HG03196 (cell line): ENCODE data around the gene MAML2.
A peak's percentile ranks its signal among the peaks of the same experiment; 100 is the strongest.
"Not testable (repeated sequence)": the region's sequence is repeated elsewhere in the genome, so short reads cannot be mapped to it uniquely, and the experiment has no call there.

Experiments used
- ATAC-seq: cut with Tn5 transposase; IDR thresholded peaks from one replicate; pipeline ENCODE4 v1.9.1; 2021; ENCODE audit not compliant: unreplicated experiment

Gene MAML2

GRCh38 chr11:96293598-96294021, 49.4 kb downstream of the MAML2 start:
- peak; percentile 85 for ATAC-seq

GRCh38 chr11:96293109-96293508, 49.9 kb downstream of the MAML2 start:
- ATAC-seq = no peak

GRCh38 chr11:96292291-96293010, 50.5 kb downstream of the MAML2 start:
- no peak for ATAC-seq

GRCh38 chr11:96290631-96291030, 52.4 kb downstream of the MAML2 start:
- no peak for ATAC-seq

DNA sequence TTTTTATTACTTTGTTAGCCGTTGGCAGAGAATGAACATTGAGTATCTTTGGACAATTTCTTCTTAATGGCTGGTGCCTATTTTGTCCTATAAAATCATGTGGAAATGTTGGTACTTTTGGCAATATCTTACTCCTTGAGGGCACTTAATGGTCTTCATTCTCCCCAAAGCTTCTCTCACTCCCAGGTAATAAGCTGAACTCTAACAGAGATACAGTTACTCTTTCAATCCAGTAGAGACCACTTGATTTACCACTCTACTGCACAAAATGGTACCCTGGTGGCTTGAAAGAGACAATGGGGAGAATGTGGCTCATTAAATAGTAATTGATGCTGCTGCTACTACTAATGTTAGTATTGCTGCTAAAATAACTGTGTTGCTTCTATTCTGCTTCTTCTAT, 53.0 kb downstream of the MAML2 start:
- no peak for ATAC-seq

DNA sequence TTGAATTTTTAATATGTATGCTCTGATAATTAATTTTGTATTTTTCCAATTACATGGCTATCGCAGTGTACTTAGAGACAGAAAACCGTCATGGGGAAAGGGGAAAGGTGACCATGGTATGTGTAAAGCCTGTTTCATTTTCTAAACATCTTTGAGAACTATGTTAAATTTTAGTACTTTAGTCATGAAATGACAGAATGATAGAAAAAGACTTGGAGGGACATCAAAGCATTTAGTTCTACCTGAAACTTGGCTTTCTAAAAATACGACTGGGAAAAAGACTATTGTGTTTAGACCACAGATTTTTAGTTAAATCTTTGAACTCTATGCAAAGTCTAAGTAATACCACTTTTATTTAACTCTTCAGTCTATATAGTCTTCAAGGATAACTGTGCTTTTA, 54.1 kb downstream of the MAML2 start:
- ATAC-seq = no peak

GRCh38 chr11:96287822-96288439, 55.1 kb downstream of the MAML2 start:
- no peak for ATAC-seq

DNA sequence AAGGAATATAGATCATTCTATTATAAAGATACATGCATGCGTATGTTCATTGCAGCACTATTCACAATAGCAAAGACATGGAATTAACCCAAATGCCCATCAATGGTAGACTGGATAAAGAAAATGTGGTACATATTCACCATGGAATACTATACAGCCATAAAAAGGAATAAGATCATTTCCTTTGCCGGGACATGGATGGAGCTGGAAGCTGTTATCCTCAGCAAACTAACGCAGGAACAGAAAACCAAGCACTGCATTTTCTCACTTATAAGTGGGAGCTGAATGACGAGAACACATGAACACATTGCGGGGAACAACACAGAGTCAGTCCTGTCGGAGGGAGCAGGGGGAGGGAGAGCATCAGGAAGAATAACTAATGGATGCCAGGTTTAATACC, 57.0 kb downstream of the MAML2 start:
- not testable (repeated sequence) for ATAC-seq

GRCh38 chr11:96284917-96285316, 58.1 kb downstream of the MAML2 start:
- no peak for ATAC-seq

DNA sequence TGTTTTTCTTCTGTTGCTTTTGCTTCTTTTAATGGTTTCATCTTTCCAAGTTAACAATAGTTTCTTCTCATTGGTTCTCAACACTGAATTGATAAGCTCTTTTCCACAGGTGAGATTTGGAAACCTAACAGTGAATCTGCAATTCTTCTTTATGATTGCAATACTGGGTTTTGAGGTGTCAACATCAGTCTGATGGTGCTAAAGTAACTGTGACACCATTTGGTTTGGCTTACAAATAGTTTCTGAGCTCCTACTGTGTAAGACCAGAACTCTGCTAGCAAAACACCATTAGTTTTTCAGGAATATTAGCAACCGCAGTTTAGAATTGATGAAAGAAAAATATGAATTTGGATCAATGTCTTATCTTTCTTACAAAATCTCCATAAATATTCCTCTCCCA, 58.6 kb downstream of the MAML2 start:
- no peak for ATAC-seq

GRCh38 chr11:96282625-96283220, 60.3 kb downstream of the MAML2 start:
- ATAC-seq = no peak

DNA sequence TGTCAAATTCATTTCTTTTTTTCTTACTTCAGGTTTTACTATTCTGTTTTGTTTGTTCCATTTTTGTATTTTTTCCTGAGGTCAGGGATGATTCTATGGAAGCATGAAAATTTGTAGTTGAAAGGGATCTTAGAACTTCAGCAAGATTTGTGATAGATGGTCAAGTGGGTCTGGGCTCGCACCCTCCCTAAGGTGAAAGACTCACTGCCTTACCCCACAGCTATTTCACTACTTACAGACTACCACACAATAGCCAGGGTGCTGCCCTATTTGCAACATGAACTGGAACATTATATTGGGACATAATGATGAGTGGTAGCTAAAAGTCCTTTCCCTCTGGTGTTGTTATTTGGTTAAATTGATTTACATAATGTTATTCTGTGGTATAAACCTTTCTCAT, 62.6 kb downstream of the MAML2 start:
- no peak for ATAC-seq

DNA sequence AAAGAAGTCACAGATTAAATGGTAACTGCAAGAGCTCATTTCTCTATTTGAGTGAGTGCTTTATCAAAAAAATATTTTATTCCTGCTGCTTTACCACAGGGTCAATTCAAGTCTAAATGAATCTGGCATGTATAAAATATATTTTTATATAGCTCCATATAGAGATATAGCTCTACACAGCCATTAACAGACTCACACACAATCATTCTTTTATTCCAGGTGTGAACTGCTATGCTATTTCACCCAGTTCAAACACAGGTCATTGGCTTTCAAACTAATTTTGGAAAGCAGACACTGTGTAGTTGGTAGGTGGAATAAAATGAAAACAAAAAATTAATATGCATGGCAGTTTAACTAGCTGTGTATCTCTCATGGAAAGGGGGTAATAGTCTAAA, 63.1 kb downstream of the MAML2 start:
- no peak for ATAC-seq

- ATAC-seq = no peak
Measured at GRCh38 chr11:96279018-96279895, 63.7 kb downstream of the MAML2 start.

GRCh38 chr11:96278039-96278897, 64.7 kb downstream of the MAML2 start:
- no peak for ATAC-seq

GRCh38 chr11:96277696-96278038, 65.3 kb downstream of the MAML2 start:
- ATAC-seq = no peak

- no peak for ATAC-seq
Measured at GRCh38 chr11:96276836-96277235, 66.2 kb downstream of the MAML2 start.

GRCh38 chr11:96275801-96276594, 67.0 kb downstream of the MAML2 start:
- ATAC-seq = no peak

DNA sequence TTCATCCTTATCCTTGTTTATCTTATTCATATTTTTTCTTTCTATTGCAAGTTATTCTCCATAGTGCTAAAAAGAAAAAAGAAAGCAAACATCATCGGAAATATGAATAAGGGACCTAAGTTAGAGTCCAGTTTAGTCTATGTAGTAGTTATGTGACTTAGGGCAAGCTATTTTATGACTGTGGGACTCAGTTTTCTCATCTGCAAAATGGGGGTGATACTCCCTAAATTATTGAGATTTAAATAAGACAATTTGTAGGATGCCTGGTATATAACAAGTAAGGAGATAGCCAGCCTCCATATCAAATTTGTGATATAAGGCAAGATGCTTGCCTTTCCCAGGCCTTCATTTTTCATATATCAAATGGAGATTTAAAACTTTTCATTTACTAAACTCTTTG, 69.5 kb downstream of the MAML2 start:
- ATAC-seq = no peak
